Adipose tissue (tissue), 3 donors: ENCODE data around the gene GABRR2. TPM values are rescaled to one million over a fixed set of nuclear protein-coding genes. Genes with fewer than 3 reads are reported as not detected.
"Not testable (repeated sequence)": the region's sequence is repeated elsewhere in the genome, so short reads cannot be mapped to it uniquely, and the experiment has no call there.

Source experiments
- H3K27ac ChIP-seq: one replicate; pipeline ENCODE4 v1.5.1; 2013; ENCODE audit warnings: low read depth, low read length
- WGBS, 3 donors: extraction: QIAGEN DNeasy Blood & Tissue Kit; methylation state at CpG; one replicate each; pipeline ENCODE4 v1.1.7; 2013; 5-methylcytosine and 5-hydroxymethylcytosine counted together
- polyA plus RNA-seq, 3 donors: library from polyadenylated mRNA; stranded (reverse); fragments of 200-250 nt; gene quantifications; one replicate each; pipeline ENCODE4 v1.2.3, GENCODE V29; 2013
- donor health status: healthy with polysubstance abuse.
- donor health status: Bipolar disorder and iron deficiency.
- donor health status: healthy.

The GABRR2 gene
- polyA plus RNA-seq, 3 donors = 0.26 to 0.94 (median 0.56) TPM

DNA sequence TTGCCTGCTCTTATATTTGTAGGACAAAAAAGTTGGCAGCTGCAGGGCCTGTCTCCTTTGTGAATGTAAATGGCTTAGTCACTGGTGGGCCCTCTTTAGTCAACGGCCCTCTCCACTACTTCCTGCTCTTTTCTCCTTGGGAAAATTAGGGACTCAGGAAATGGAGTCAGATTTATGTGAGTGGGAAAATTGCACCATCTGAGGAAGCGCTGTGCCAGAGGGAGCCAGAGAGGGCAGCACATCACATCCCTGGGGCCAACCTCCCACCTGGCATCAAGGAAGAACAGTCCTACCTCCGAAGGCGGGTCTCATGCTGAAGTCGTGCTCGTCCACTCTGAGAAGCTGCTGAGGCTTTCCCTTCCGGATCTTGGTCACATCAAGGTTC is 15.6 kb downstream of the GABRR2 start:
- H3K27ac ChIP-seq = no peak overlapping the region
- WGBS, 3 donors = 71 to 87% (median 82%) methylated on average over 7 of the region's 7 CpGs

DNA sequence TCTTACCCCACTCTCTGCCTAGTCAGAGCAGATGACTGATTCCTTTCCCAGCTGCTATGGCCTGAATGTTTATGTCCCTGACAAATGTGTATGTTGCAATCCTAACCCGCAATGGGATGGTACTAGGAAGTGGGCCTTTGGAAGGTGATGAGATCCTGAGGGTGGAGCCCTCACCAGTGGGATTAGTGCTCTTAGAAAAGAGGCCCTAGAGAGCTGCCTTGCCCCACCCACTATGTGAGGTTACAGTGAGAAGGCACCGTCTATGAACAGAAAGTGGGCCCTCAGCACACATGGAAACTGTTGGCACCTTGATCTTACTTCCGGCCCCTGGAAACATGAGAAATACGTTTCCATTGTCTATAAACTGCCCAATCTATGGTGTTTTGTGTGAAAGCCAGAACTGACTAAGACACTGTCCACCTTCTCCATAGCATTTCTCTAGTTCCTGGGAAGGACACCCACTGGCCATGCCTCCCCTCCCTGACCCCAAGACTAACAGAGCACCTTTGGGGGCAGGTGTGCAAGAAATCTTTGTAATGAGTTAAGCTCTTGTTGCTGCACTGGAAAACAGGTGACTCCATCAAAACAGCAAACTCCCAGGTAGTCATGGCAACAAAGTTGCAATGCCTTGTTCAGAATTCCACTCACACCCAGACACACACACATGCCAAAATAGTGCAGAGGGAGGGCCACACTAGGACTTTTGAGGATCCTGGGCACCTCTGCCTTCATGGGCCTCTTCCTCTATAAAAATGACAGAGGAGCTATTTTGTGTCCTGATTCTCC is 16.2 kb downstream of the GABRR2 start:
- 71 to 84% (median 71%) methylated on average over 4 of the region's 4 CpGs for WGBS, 3 donors
- no peak overlapping the region for H3K27ac ChIP-seq

DNA sequence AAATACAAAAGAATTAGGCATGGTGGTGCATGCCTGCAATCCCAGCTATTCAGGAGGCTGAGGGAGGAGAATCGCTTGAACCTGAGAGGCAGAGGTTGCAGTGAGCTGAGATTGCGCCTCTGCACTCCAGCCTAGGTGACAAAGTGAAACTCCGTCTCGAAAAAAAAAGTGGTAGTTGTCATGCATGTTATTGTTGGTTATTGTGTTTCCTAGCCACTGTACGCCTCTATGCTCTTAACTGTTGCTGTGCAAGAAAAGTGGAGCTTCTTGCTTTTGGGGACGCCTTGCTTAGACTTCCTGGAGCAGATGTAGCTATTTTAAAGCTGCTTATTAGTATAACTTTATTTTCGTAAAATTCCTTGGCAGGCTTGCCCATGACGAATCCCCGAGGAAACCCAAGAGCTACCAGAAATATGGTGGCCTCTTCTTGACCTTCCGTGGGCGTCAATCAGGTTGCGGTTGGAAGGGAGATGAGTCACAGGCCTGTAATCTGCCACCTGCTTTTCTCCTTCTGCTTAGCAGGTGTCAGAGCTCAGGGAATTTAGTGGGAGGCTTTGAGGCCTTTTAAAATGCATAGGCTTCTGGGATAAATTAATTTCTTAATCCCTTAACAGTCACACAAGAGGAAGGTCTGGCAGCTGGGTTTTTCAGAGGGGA is 17.3 kb downstream of the GABRR2 start:
- no peak overlapping the region for H3K27ac ChIP-seq
- 17 to 70% (median 42%) methylated on average over 12 of the region's 12 CpGs for WGBS, 3 donors

- H3K27ac ChIP-seq = no peak overlapping the region
- 95 to 100% (median 98%) methylated on average over 2 of the region's 2 CpGs for WGBS, 3 donors
These were observed 19.1 kb downstream of the GABRR2 start for GRCh38 chr6:89295981-89296380.

DNA sequence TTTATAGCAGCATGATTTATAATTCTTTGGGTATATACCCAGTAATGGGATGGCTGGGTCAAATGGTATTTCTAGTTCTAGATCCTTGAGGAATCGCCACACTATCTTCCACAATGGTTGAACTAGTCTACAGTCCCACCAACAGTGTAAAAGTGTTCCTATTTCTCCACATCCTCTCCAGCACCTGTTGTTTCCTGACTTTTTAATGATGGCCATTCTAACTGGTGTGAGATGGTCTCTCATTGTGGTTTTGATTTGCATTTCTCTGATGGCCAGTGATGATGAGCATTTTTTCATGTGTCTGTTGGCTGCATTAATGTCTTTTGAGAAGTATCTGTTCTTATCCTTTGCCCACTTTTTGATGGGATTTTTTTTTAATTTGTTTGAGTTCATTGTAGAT is 20.0 kb downstream of the GABRR2 start:
- not testable (repeated sequence) for H3K27ac ChIP-seq
- WGBS, 3 donors = 67 to 90% (median 69%) methylated on average over 1 of the region's 1 CpG

- H3K27ac ChIP-seq = no peak overlapping the region
- 87 to 91% (median 88%) methylated on average over 11 of the region's 11 CpGs for WGBS, 3 donors
These were observed 23.8 kb downstream of the GABRR2 start for GRCh38 chr6:89291256-89291819.

GRCh38 chr6:89290401-89291155 is 24.5 kb downstream of the GABRR2 start:
- WGBS, 3 donors = 80 to 85% (median 85%) methylated on average over 12 to 13 of the region's 13 CpGs
- no peak overlapping the region for H3K27ac ChIP-seq

- no peak overlapping the region for H3K27ac ChIP-seq
These were observed 25.4 kb downstream of the GABRR2 start for GRCh38 chr6:89289710-89290109.

GRCh38 chr6:89287351-89288028 is 27.6 kb downstream of the GABRR2 start:
- H3K27ac ChIP-seq = no peak overlapping the region
- WGBS, 3 donors = 88 to 92% (median 92%) methylated on average over 9 of the region's 9 CpGs

More at GRCh38 chr6:89289710-89290109, 25.4 kb downstream of the GABRR2 start:
- 81 to 94% (median 81%) methylated on average over 3 of the region's 3 CpGs for WGBS, 3 donors

DNA sequence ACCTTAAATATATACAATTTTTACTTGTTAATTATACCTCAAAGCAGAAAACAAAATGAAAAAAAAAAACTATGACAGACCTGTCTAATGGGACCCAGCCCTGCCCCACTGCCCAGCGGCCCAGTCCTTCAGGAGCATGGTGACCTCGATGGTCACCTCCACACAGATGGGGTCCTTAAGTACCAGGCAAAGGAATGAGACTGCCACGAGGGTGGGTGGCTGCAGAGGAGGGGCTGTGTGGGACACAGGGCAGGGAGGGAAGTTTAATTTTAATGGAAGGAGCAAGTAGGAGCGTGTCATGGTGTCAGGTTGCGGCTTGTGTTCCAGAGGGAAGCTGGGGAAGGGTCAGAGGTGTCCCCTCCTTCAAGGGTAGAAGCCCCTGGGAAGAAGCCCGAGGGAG is 28.6 kb downstream of the GABRR2 start:
- H3K27ac ChIP-seq = no peak overlapping the region
- WGBS, 3 donors = 75 to 82% (median 82%) methylated on average over 6 of the region's 6 CpGs

DNA sequence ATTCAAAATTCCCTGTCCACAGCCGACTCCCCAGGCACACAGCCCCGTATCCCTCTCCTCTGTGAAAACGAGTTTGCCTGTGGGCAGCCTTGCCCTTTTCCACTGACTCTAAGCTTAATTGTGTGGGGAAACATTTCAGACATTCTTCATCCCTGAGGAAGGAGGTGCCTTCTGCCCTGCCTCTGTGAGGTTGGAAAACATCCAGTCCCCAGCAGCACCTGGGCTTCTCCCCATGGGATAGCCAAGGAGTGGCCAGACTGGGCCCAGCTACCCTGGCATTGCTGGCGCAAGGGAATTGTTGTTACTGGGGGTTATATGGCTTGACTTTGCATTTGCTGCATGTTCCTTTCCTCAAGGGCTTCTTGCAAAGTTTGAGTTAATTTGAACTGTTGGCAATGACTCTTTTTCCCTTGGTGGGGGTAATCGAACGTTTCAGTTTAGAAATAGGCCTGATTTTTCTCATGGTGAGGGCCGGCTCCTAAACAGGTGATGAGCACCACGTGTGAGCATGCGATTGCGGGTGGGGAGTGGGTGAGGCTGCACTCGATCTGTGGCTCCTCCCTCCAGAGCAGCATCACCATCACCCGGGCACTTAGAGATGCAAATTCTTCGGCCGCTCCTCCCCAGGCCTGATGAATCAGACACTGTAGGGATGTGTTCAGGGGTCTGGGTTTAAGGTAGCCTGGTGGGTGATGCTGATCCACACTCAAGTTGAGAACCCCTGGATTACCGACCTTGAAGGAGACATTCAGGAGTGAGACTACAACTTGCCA is 29.9 kb downstream of the GABRR2 start:
- no peak overlapping the region for H3K27ac ChIP-seq
- 75 to 86% (median 83%) methylated on average over 15 of the region's 15 CpGs for WGBS, 3 donors

GRCh38 chr6:89284081-89284480 is 31.0 kb downstream of the GABRR2 start:
- 87 to 93% (median 89%) methylated on average over 3 of the region's 3 CpGs for WGBS, 3 donors
- H3K27ac ChIP-seq = no peak overlapping the region

DNA sequence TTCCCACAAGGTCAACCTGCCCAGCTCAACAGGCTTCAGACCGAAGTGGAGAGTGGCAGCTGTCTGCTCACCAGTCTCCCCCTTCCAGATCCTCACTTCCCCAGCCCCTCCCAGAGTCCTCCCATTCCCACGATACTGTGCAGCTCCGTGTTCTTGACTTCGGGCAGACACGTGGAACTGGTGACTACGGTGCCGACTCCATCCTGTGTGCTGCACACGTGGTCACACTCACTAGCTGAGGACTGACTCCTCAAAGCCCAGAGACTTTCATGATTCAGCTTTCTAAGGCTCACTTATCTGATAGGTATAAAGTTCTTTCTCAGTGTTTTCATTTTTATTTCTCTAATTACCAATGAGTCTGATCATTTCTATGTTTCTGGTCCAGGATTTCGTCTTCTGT is 32.4 kb downstream of the GABRR2 start:
- H3K27ac ChIP-seq = no peak overlapping the region
- 88 to 93% (median 92%) methylated on average over 9 of the region's 9 CpGs for WGBS, 3 donors

DNA sequence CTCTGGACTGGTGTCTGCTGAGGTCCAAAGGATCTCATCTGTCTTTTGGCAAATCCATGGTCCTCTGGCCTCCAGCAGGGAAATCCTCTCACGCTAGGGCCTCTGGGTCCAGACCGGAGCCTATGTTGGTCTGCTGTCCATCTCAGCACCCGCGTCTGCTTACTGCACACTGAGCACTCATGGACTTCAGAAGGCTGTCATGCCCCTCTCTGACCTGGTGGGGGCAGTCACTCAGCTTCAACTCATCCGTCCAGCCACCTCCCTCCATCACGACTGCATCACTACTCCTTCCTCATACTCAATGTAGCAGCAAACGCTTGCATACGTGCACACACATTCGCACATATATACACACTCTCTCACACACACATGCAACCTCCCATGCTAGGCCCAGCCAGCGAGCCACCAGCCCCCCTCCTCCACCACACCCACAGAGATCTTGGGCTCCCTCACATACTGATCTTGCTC is 33.3 kb downstream of the GABRR2 start:
- H3K27ac ChIP-seq = no peak overlapping the region
- WGBS, 3 donors = 59 to 75% (median 63%) methylated on average over 10 of the region's 10 CpGs

- WGBS, 3 donors = 92 to 93% (median 92%) methylated on average over 9 of the region's 9 CpGs
- H3K27ac ChIP-seq = no peak overlapping the region
These were observed 36.1 kb downstream of the GABRR2 start for GRCh38 chr6:89278956-89279355.

GRCh38 chr6:89275900-89276299 is 39.2 kb downstream of the GABRR2 start:
- 85 to 95% (median 86%) methylated on average over 4 of the region's 4 CpGs for WGBS, 3 donors
- no peak overlapping the region for H3K27ac ChIP-seq

- WGBS, 3 donors = 59 to 97% (median 96%) methylated on average over 3 of the region's 3 CpGs
- no peak overlapping the region for H3K27ac ChIP-seq
These were observed 41.3 kb downstream of the GABRR2 start for GRCh38 chr6:89273816-89274215.

DNA sequence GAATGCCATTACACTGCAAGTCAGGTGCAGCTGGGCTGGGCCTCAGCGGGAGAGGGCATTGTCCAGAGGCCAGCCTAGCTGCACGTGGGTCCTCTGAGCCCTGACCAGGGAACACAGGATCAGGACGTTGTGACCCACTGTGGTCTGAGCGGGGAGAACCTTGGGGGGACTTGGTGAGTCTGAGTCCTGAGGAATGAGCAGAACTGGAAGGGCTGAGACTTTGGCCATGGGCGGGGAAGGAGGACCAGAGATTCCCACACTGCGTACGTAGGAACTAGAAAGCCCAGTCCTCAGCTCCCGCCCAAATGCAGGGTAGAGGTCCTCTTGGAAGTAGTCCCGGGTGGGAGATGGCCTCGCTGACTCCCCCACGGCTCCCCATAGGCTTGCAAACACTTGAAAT is 42.5 kb downstream of the GABRR2 start:
- 83 to 91% (median 86%) methylated on average over 11 of the region's 11 CpGs for WGBS, 3 donors
- H3K27ac ChIP-seq = no peak overlapping the region
